ENCODE data around the gene SFXN1. TPM values are rescaled to one million over a fixed set of nuclear protein-coding genes. Genes with fewer than 3 reads are reported as not detected.

The SFXN1 gene
- polyA plus RNA-seq, 3 donors, result 43.9 to 54.0 (median 50.1) TPM

- DNase-seq (ENCODE audit: low read depth in 3 of 3, low spot score in 2 of 3), result no peak
These were observed 13.5 kb upstream of the SFXN1 start for GRCh38 chr5:175464942-175465233.

GRCh38 chr5:175465282-175465681, 13.1 kb upstream of the SFXN1 start:
- no peak for DNase-seq (ENCODE audit: low read depth in 3 of 3, low spot score in 2 of 3)

- no peak for DNase-seq (ENCODE audit: low read depth in 3 of 3, low spot score in 2 of 3)
These were observed 11.6 kb upstream of the SFXN1 start for GRCh38 chr5:175466700-175467318.

- DNase-seq (ENCODE audit: low read depth in 3 of 3, low spot score in 2 of 3), result no peak
These were observed 10.2 kb upstream of the SFXN1 start for GRCh38 chr5:175467983-175468690.

- DNase-seq (ENCODE audit: low read depth in 3 of 3, low spot score in 2 of 3), result no peak
These were observed 9.5 kb upstream of the SFXN1 start for GRCh38 chr5:175468892-175469291.

- no peak for DNase-seq (ENCODE audit: low read depth in 3 of 3, low spot score in 2 of 3)
These were observed 8.4 kb upstream of the SFXN1 start for GRCh38 chr5:175469916-175470315.

- DNase-seq (ENCODE audit: low read depth in 3 of 3, low spot score in 2 of 3), result no peak
These were observed 7.6 kb upstream of the SFXN1 start for GRCh38 chr5:175470781-175471180.

GRCh38 chr5:175471196-175471595, 7.2 kb upstream of the SFXN1 start:
- DNase-seq (ENCODE audit: low read depth in 3 of 3, low spot score in 2 of 3), result no peak

- no peak for DNase-seq (ENCODE audit: low read depth in 3 of 3, low spot score in 2 of 3)
These were observed 6.7 kb upstream of the SFXN1 start for GRCh38 chr5:175471628-175472027.

GRCh38 chr5:175472378-175472777, 6.0 kb upstream of the SFXN1 start:
- DNase-seq (ENCODE audit: low read depth in 3 of 3, low spot score in 2 of 3), result no peak

- DNase-seq (ENCODE audit: low read depth in 3 of 3, low spot score in 2 of 3), result no peak
These were observed 3.1 kb upstream of the SFXN1 start for GRCh38 chr5:175475248-175475647.

GRCh38 chr5:175477440-175477839, 920 bp upstream of the SFXN1 start:
- DNase-seq (ENCODE audit: low read depth in 3 of 3, low spot score in 2 of 3), result no peak

GRCh38 chr5:175478008-175478383, 364 bp upstream of the SFXN1 start:
- peak in 1 of 3 donors; percentile 19 for DNase-seq (ENCODE audit: low read depth in 3 of 3, low spot score in 2 of 3)

GRCh38 chr5:175479125-175479881, 943 bp downstream of the SFXN1 start:
- no peak for DNase-seq (ENCODE audit: low read depth in 3 of 3, low spot score in 2 of 3)

GRCh38 chr5:175483337-175483736, 5.0 kb downstream of the SFXN1 start:
- no peak for DNase-seq (ENCODE audit: low read depth in 3 of 3, low spot score in 2 of 3)

GRCh38 chr5:175484322-175484721, 6.0 kb downstream of the SFXN1 start:
- DNase-seq (ENCODE audit: low read depth in 3 of 3, low spot score in 2 of 3), result no peak

- peak in 1 of 3 donors; percentile 12 for DNase-seq (ENCODE audit: low read depth in 3 of 3, low spot score in 2 of 3)
These were observed 6.5 kb downstream of the SFXN1 start for GRCh38 chr5:175484829-175485228.

GRCh38 chr5:175485631-175486030, 7.3 kb downstream of the SFXN1 start:
- no peak for DNase-seq (ENCODE audit: low read depth in 3 of 3, low spot score in 2 of 3)

- DNase-seq (ENCODE audit: low read depth in 3 of 3, low spot score in 2 of 3), result no peak
These were observed 9.3 kb downstream of the SFXN1 start for GRCh38 chr5:175487514-175488222.

- no peak for DNase-seq (ENCODE audit: low read depth in 3 of 3, low spot score in 2 of 3)
These were observed 11.5 kb downstream of the SFXN1 start for GRCh38 chr5:175489693-175490443.

GRCh38 chr5:175491223-175491622, 12.9 kb downstream of the SFXN1 start:
- DNase-seq (ENCODE audit: low read depth in 3 of 3, low spot score in 2 of 3), result no peak

All from right renal cortex interstitium (tissue), 3 donors.